Measurements from ENCODE around the gene CYP3A4.

GRCh38 chr7:99719996-99720769, 63.8 kb downstream of the CYP3A4 start:
- no peak for TF ChIP-seq POLR2A (IDR thresholded peaks at IDR 0.05)
- TF ChIP-seq, protein P1, sequence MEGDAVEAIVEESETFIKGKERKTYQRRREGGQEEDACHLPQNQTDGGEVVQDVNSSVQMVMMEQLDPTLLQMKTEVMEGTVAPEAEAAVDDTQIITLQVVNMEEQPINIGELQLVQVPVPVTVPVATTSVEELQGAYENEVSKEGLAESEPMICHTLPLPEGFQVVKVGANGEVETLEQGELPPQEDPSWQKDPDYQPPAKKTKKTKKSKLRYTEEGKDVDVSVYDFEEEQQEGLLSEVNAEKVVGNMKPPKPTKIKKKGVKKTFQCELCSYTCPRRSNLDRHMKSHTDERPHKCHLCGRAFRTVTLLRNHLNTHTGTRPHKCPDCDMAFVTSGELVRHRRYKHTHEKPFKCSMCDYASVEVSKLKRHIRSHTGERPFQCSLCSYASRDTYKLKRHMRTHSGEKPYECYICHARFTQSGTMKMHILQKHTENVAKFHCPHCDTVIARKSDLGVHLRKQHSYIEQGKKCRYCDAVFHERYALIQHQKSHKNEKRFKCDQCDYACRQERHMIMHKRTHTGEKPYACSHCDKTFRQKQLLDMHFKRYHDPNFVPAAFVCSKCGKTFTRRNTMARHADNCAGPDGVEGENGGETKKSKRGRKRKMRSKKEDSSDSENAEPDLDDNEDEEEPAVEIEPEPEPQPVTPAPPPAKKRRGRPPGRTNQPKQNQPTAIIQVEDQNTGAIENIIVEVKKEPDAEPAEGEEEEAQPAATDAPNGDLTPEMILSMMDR (IDR thresholded peaks at IDR 0.05) = no peak

Measured in tibial nerve (tissue), 3 donors.